HepG2 (cell line): Measurements from ENCODE around the gene SLC35A2. TPM values are rescaled to one million over a fixed set of nuclear protein-coding genes. Genes with fewer than 3 reads are reported as not detected.
A peak's percentile ranks its signal among the peaks of the same experiment; 100 is the strongest.

Experiments
- ATAC-seq: fragments of 200-7000 bp; cut with Tn5 transposase; 3 replicates; pipeline ENCODE4 v1.9.1; 2020; ENCODE audit warnings: mild to moderate bottlenecking, moderate library complexity
- Bru-seq: library from RNA; stranded (reverse); fragments of 400-500 nt; gene quantifications from one replicate; lab custom pipeline; 2021; lab: Mats Ljungman, UMichigan
- BruChase-seq, 2 experiments: library from RNA; stranded (reverse); fragments of 400-500 nt; gene quantifications; one replicate each; lab custom pipeline; 2021; lab: Mats Ljungman, UMichigan
- BruUV-seq: library from RNA; stranded (reverse); fragments of 400-500 nt; replicated peaks from 2 replicates; lab custom pipeline; 2021; lab: Mats Ljungman, UMichigan
- CTCF ChIA-PET: fragments of 300-600 bp; formaldehyde crosslinking; extraction: SDS; loops from one replicate; lab custom pipeline; 2021; ENCODE audit warnings: low total read pairs, inconsistent platforms, low intra/inter-chr PET ratio; lab: Yijun Ruan, JAX
- POLR2A ChIA-PET: fragments of 350-600 bp; sonication (Branson Sonifier 250); formaldehyde crosslinking; loops from one replicate; lab custom pipeline; 2020; ENCODE audit warnings: antibody characterized with exemption, inconsistent platforms; lab: Yijun Ruan, JAX
- DNase-seq: peaks from one replicate; pipeline ENCODE4 v3.0.0-alpha.2; 2015; ENCODE audit warnings: low spot score
- FAIRE-seq: peaks from 3 replicates; lab custom pipeline; 2011; peaks lifted over from hg19 to GRCh38; lab: Jason Lieb, UNC
- H2AFZ ChIP-seq: one replicate; pipeline ENCODE4 v1.6.1; 2011; ENCODE audit warnings: low read length, inconsistent platforms
- H3K27ac ChIP-seq: fragments of 300-600 bp; 3 replicates; pipeline ENCODE4 v1.8.0; 2011; ENCODE audit warnings: mixed run types, mild to moderate bottlenecking, mixed read lengths, low read length, inconsistent platforms; ENCODE audit not compliant: insufficient read depth; ENCODE audit errors: extremely low read length
- H3K27me3 ChIP-seq, 2 experiments: fragments of 200-600 bp in 1 of 2; 2 replicates in 1 of 2; 3 replicates in 1 of 2; pipeline versions ENCODE4 v1.6.0 to v1.8.0; 2011; ENCODE audit warnings: low read length in 2 of 2, mild to moderate bottlenecking in 2 of 2, moderate library complexity in 2 of 2, inconsistent platforms in 1 of 2; ENCODE audit not compliant: insufficient read depth in 2 of 2, control insufficient read depth in 1 of 2
- H3K36me3 ChIP-seq, 2 experiments: fragments of 200-600 bp in 1 of 2; replicated peaks in 1 of 2; 2 replicates in 1 of 2; 3 replicates in 1 of 2; pipeline versions ENCODE4 v1.5.1 to v1.8.0; 2011; ENCODE audit warnings: low read length in 2 of 2, inconsistent platforms in 1 of 2; ENCODE audit not compliant: insufficient read depth in 2 of 2, control insufficient read depth in 1 of 2
- H3K4me1 ChIP-seq: 2 replicates; pipeline ENCODE4 v1.5.1; 2012; ENCODE audit warnings: low read length, inconsistent platforms; ENCODE audit not compliant: insufficient read depth
- H3K4me2 ChIP-seq: 2 replicates; pipeline ENCODE4 v1.6.0; 2011; ENCODE audit warnings: low read depth, low read length, inconsistent platforms
- H3K4me3 ChIP-seq, 3 experiments: fragments of 200-600 bp in 1 of 3; sonication (generic), shearing (Covaris generic) in 1 of 3; replicated peaks in 1 of 3; 2 replicates each; pipeline ENCODE4 v1.5.1; 2011 to 2016; ENCODE audit warnings: low read length in 3 of 3, inconsistent platforms in 2 of 3, low read depth in 2 of 3, mild to moderate bottlenecking in 2 of 3, control low read depth in 1 of 3, mixed read lengths in 1 of 3; ENCODE audit not compliant: insufficient read depth in 1 of 3
- H3K79me2 ChIP-seq: one replicate; pipeline ENCODE4 v1.6.1; 2011; ENCODE audit warnings: low read length, inconsistent platforms; ENCODE audit not compliant: insufficient read depth
- H3K9ac ChIP-seq: 2 replicates; pipeline ENCODE4 v1.6.0; 2011; ENCODE audit warnings: mild to moderate bottlenecking, low read depth, low read length, inconsistent platforms; ENCODE audit not compliant: insufficient read depth
- H3K9me3 ChIP-seq: 2 replicates; pipeline ENCODE4 v1.5.1; 2012; ENCODE audit warnings: mild to moderate bottlenecking, low read length
- H4K20me1 ChIP-seq: 2 replicates; pipeline ENCODE4 v1.6.0; 2011; ENCODE audit warnings: inconsistent platforms, mild to moderate bottlenecking, low read length, moderate library complexity; ENCODE audit not compliant: insufficient read depth
- ELF4 ChIP-seq: sonication (generic); formaldehyde crosslinking; IDR thresholded peaks from 2 replicates; pipeline ENCODE4 v1.5.0; 2020; ENCODE audit warnings: missing genetic modification reagents, mild to moderate bottlenecking, moderate library complexity, borderline replicate concordance
- HOXA3 ChIP-seq: sonication (generic); formaldehyde crosslinking; IDR thresholded peaks from 2 replicates; pipeline ENCODE4 v1.5.0; 2020; ENCODE audit warnings: missing genetic modification reagents
- KMT2A ChIP-seq: sonication (generic); formaldehyde crosslinking; IDR thresholded peaks from 2 replicates; pipeline ENCODE4 v1.4.0; 2020; ENCODE audit warnings: missing genetic modification reagents
- SALL1 ChIP-seq: sonication (generic); formaldehyde crosslinking; IDR thresholded peaks from 2 replicates; pipeline ENCODE4 v1.8.0; 2022; ENCODE audit warnings: mild to moderate bottlenecking, missing genetic modification reagents
- STAT5B ChIP-seq: sonication (generic); formaldehyde crosslinking; IDR thresholded peaks from 2 replicates; pipeline ENCODE4 v1.4.0; 2020; ENCODE audit warnings: missing genetic modification reagents
- TP53 ChIP-seq: sonication (generic); formaldehyde crosslinking; conservative IDR thresholded peaks from 2 replicates; pipeline ENCODE4 v1.4.0; 2020; ENCODE audit warnings: missing genetic modification reagents
- ZBTB42 ChIP-seq: sonication (generic); formaldehyde crosslinking; IDR thresholded peaks from 2 replicates; pipeline ENCODE4 v1.5.0; 2020; ENCODE audit warnings: mild to moderate bottlenecking, missing genetic modification reagents
- ZNF207 ChIP-seq: fragments of 450-650 bp; IDR thresholded peaks from 2 replicates; pipeline ENCODE4 v1.6.1; 2016; ENCODE audit warnings: antibody characterized with exemption, borderline replicate concordance
- ZNF589 ChIP-seq: sonication (generic); formaldehyde crosslinking; conservative IDR thresholded peaks from 2 replicates; pipeline ENCODE4 v1.8.0; 2022; ENCODE audit warnings: mild to moderate bottlenecking, moderate library complexity, missing genetic modification reagents
- ZNF598 ChIP-seq: sonication (generic); formaldehyde crosslinking; IDR thresholded peaks from 2 replicates; pipeline ENCODE4 v1.5.1; 2020; ENCODE audit warnings: mild to moderate bottlenecking, missing genetic modification reagents, borderline replicate concordance
- ZNF674 ChIP-seq: sonication (generic); formaldehyde crosslinking; IDR thresholded peaks from 2 replicates; pipeline ENCODE4 v1.5.0; 2020; ENCODE audit warnings: low read depth, mild to moderate bottlenecking, missing genetic modification reagents
- ZNF839 ChIP-seq: sonication (generic); formaldehyde crosslinking; IDR thresholded peaks from 2 replicates; pipeline ENCODE4 v1.4.0; 2020; ENCODE audit warnings: missing genetic modification reagents, mild to moderate bottlenecking, borderline replicate concordance
- ZSCAN31 ChIP-seq: sonication (generic); formaldehyde crosslinking; IDR thresholded peaks from 2 replicates; pipeline ENCODE4 v1.5.0; 2020; ENCODE audit warnings: low read depth, mild to moderate bottlenecking, missing genetic modification reagents
- WGBS: methylation state at CpG from one replicate; pipeline ENCODE4 v1.1.6; 2017; ENCODE audit warnings: low lambda C conversion rate; 5-methylcytosine and 5-hydroxymethylcytosine counted together
- in situ Hi-C: cut with HindIII; loops from 2 replicates; pipeline ENCODE4 v1.10.0; 2017; ENCODE audit warnings: low pct_unique_long_range_greater_than_20kb; ENCODE audit not compliant: extremely low pct_ligation_motif_present
- intact Hi-C: fragments of 100-400 bp; cut with micrococcal nuclease; formaldehyde crosslinking; loops from one replicate; pipeline ENCODE4 v1.10.0; 2022; ENCODE audit not compliant: unreplicated experiment
- long read RNA-seq, 2 experiments: library from RNA in 1 of 2; library from polyadenylated mRNA in 1 of 2; stranded (forward) in 1 of 2; unstranded in 1 of 2; transcript quantifications; one replicate each; pipeline ENCODE4 v2.0.0, GENCODE V29; 2019 to 2022
- polyA minus RNA-seq, 3 experiments: library from RNA; depleted of rRNA, polyadenylated mRNA; stranded (reverse); fragments of >200 nt; gene quantifications; 2 replicates each; pipeline ENCODE4 v1.2.3, GENCODE V29; 2011; ENCODE audit warnings: low replicate concordance in 1 of 3
- polyA plus RNA-seq, 8 experiments: library from polyadenylated mRNA; depleted of rRNA in 3 of 8; stranded (reverse) in 7 of 8; unstranded in 1 of 8; fragments of >200 nt; fragmentation: Illumina TruSeq in 4 of 8; extraction: Trizol in 4 of 8; gene quantifications; 2 replicates each; pipeline versions ENCODE4 v1.2.1 to v1.2.3, GENCODE V29; 2011 to 2016; ENCODE audit warnings: low read depth in 4 of 8, missing spikeins in 1 of 8, mixed read lengths in 1 of 8; ENCODE audit not compliant: insufficient read depth in 1 of 8
- total RNA-seq, 5 experiments: library from RNA; depleted of rRNA; stranded (reverse); fragments of >200 nt; fragmentation: Illumina TruSeq; extraction: Trizol; gene quantifications; 2 replicates each; pipeline ENCODE4 v1.2.3, GENCODE V29; 2016; ENCODE audit warnings: low read depth in 1 of 5
- TF ChIP-seq, protein P1 (sequence below): sonication (generic); formaldehyde crosslinking; IDR thresholded peaks from 2 replicates; pipeline ENCODE4 v1.9.0; 2021; ENCODE audit warnings: missing genetic modification reagents, borderline replicate concordance

Gene SLC35A2
- 17.2 and 32.1 TPM in 2 replicates for total RNA-seq (2016; rRNA removed; fragmentation: Illumina TruSeq; extraction: Trizol)
- total RNA-seq (2016; cell fraction: cytosol; rRNA removed; fragmentation: Illumina TruSeq; extraction: Trizol; ENCODE audit: low read depth) = 5.6 and 5.8 TPM in 2 replicates
- total RNA-seq (2016; cell fraction: insoluble cytoplasmic fraction; rRNA removed; fragmentation: Illumina TruSeq; extraction: Trizol) = 13.8 and 35.7 TPM in 2 replicates
- total RNA-seq (2016; cell fraction: membrane; rRNA removed; fragmentation: Illumina TruSeq; extraction: Trizol) = 12.4 and 13.9 TPM in 2 replicates
- total RNA-seq (2016; cell fraction: nucleus; rRNA removed; fragmentation: Illumina TruSeq; extraction: Trizol) = 24.9 and 30.9 TPM in 2 replicates
- 40.8 and 46.4 TPM in 2 replicates for polyA plus RNA-seq (2011; rRNA removed)
- 41.7 and 48.0 TPM in 2 replicates for polyA plus RNA-seq (2011; cell fraction: cytosol; rRNA removed)
- 31.2 and 31.5 TPM in 2 replicates for polyA plus RNA-seq (2011; cell fraction: nucleus; rRNA removed)
- polyA plus RNA-seq (2012) = 16.3 and 18.8 TPM in 2 replicates
- 6.8 and 8.5 TPM in 2 replicates for polyA plus RNA-seq (2016; cell fraction: cytosol; fragmentation: Illumina TruSeq; extraction: Trizol; ENCODE audit: low read depth)
- 20.0 and 23.2 TPM in 2 replicates for polyA plus RNA-seq (2016; cell fraction: insoluble cytoplasmic fraction; fragmentation: Illumina TruSeq; extraction: Trizol; ENCODE audit: low read depth)
- polyA plus RNA-seq (2016; cell fraction: membrane; fragmentation: Illumina TruSeq; extraction: Trizol; ENCODE audit: low read depth) = 12.9 and 13.5 TPM in 2 replicates
- polyA plus RNA-seq (2016; cell fraction: nucleus; fragmentation: Illumina TruSeq; extraction: Trizol; ENCODE audit: insufficient read depth, low read depth) = 57.8 and 62.5 TPM in 2 replicates
- 110 and 137 TPM in 2 replicates for polyA minus RNA-seq (2011; rRNA and poly(A)+ RNA removed; ENCODE audit: low replicate concordance)
- polyA minus RNA-seq (2011; cell fraction: cytosol; rRNA and poly(A)+ RNA removed) = 25.2 and 26.9 TPM in 2 replicates
- polyA minus RNA-seq (2011; cell fraction: nucleus; rRNA and poly(A)+ RNA removed) = 9.3 and 12.1 TPM in 2 replicates
- percentile 58 among the genes with signal in this experiment for Bru-seq, nascent RNA
- percentile 87 among the genes with signal in this experiment for BruChase-seq, experiment 1, labeled RNA remaining after a 6-hour chase
- BruChase-seq, experiment 2, labeled RNA remaining after a 2-hour chase = percentile 77 among the genes with signal in this experiment
- long read RNA-seq, experiment 1, transcript SLC35A2-207 (4 exons, 1,739 nt) = minor isoform, 6 of 30 reads
- long read RNA-seq, experiment 1, transcript SLC35A2-204 (4 exons, 3,047 nt) = major isoform, 13 of 30 reads
- long read RNA-seq, experiment 1, partial matches to known transcripts = 3 of 30 reads
- long read RNA-seq, experiment 1, other reads (novel, unspliced or antisense) = 5 of 30 reads
- long read RNA-seq, experiment 2, transcript SLC35A2-204 (4 exons, 3,047 nt) = major isoform, 37 of 83 reads
- long read RNA-seq, experiment 2, transcript SLC35A2-201 (5 exons, 1,672 nt) = minor isoform, 9 of 83 reads
- long read RNA-seq, experiment 2, partial matches to known transcripts = 6 of 83 reads
- long read RNA-seq, experiment 2, other reads (novel, unspliced or antisense) = 20 of 83 reads

- intact Hi-C loops (loop anchor here (10.0 kb wide), 1 partner anchor 147 kb away; the partner anchor contains the start of gene GLOD5), in situ Hi-C loops (no loop called here)
- peak within 1 kb of the TSS; percentile 81 for H3K27ac ChIP-seq
- CTCF ChIA-PET = no interaction called here
- peak within 1 kb of the TSS; percentile 83 for H3K9ac ChIP-seq
- peaks cover 35% of the 10 kb centered on the region for H3K4me1 ChIP-seq
- no TSS peak for BruUV-seq
- peak within 1 kb of the TSS; percentile 81 for H3K4me2 ChIP-seq
- peaks cover 18% of the 10 kb centered on the region for H3K79me2 ChIP-seq
- ATAC-seq = peak; percentile 89
- no peaks in the 10 kb centered on the region for H3K9me3 ChIP-seq
- H3K36me3 ChIP-seq = peaks cover 2 to 17% of the 10 kb centered on the region in 2 experiments; a peak in 2 of 5 replicates
- no peak within 1 kb of the TSS for H2AFZ ChIP-seq
- peak; percentile 97 for FAIRE-seq
- WGBS = under 1% methylated on average over 34 of the region's 60 CpGs
- H4K20me1 ChIP-seq = no peaks in the 10 kb centered on the region
- POLR2A ChIA-PET = interaction anchor here (0.7 to 3.1 kb wide), 8 partner anchors 14 to 279 kb away, joined by 3 to 42 read pairs (median 4); partner anchors contain the start of genes HDAC6, PQBP1 and TIMM17B
- DNase-seq = peak; percentile 85
- H3K4me3 ChIP-seq = peak within 1 kb of the TSS; percentile 79 to 82 (median 81)
- no peaks in the 10 kb centered on the region; a peak in 1 of 5 replicates for H3K27me3 ChIP-seq
- TF ChIP-seq ZNF207 = no peak
- peak; percentile 48; the same call in 1 of the 2 replicates for TF ChIP-seq HOXA3
- TF ChIP-seq ZNF839 = no peak; the same call in 1 of the 2 replicates
- TF ChIP-seq, protein P1, sequence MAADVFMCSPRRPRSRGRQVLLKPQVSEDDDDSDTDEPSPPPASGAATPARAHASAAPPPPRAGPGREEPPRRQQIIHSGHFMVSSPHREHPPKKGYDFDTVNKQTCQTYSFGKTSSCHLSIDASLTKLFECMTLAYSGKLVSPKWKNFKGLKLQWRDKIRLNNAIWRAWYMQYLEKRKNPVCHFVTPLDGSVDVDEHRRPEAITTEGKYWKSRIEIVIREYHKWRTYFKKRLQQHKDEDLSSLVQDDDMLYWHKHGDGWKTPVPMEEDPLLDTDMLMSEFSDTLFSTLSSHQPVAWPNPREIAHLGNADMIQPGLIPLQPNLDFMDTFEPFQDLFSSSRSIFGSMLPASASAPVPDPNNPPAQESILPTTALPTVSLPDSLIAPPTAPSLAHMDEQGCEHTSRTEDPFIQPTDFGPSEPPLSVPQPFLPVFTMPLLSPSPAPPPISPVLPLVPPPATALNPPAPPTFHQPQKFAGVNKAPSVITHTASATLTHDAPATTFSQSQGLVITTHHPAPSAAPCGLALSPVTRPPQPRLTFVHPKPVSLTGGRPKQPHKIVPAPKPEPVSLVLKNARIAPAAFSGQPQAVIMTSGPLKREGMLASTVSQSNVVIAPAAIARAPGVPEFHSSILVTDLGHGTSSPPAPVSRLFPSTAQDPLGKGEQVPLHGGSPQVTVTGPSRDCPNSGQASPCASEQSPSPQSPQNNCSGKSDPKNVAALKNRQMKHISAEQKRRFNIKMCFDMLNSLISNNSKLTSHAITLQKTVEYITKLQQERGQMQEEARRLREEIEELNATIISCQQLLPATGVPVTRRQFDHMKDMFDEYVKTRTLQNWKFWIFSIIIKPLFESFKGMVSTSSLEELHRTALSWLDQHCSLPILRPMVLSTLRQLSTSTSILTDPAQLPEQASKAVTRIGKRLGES (CRISPR knock-in tag) = no peak
- TF ChIP-seq TP53 (CRISPR knock-in tag) = no peak; the same call in 1 of the 2 replicates
- 0 out of 2 replicates have a peak, but pooled peaks have one; percentile 46 for TF ChIP-seq KMT2A (CRISPR knock-in tag)
- 0 out of 2 replicates have a peak, but pooled peaks have one; percentile 80 for TF ChIP-seq ZSCAN31 (CRISPR knock-in tag)
- TF ChIP-seq ZNF589 (CRISPR knock-in tag) = 0 out of 2 replicates have a peak, but pooled peaks have one; percentile 69
- peak; percentile 66; the same call in 1 of the 2 replicates for TF ChIP-seq ELF4
- no peak for TF ChIP-seq ZNF598
- 0 out of 2 replicates have a peak, but pooled peaks have one; percentile 30 for TF ChIP-seq SALL1 (CRISPR knock-in tag)
- TF ChIP-seq ZNF674 = no peak
- no peak for TF ChIP-seq STAT5B (CRISPR knock-in tag)
- no peak for TF ChIP-seq ZBTB42
Observed at GRCh38 chrX:48911412-48912182, at the start of gene SLC35A2. SLC35A2 (minus strand) TSS chrX:48911646; CDS start chrX:48911636, 10 bp downstream.
